ENCODE measurements around the gene EHMT1. TPM values are rescaled to one million over a fixed set of nuclear protein-coding genes. Genes with fewer than 3 reads are reported as not detected.

The EHMT1 gene
- polyA plus RNA-seq, 1 of the 3 experiments (the other 2 are of a cell fraction) = 39.5 TPM

GRCh38 chr9:137605121-137606004 lies 13.4 kb upstream of the EHMT1 start, which contains the start of gene ARRDC1:
ARRDC1 (plus strand) TSS chr9:137605686; CDS start chr9:137605718, 32 bp downstream.
- H3K9me3 ChIP-seq = no peaks in the 10 kb centered on the region
- TF ChIP-seq REST (IDR thresholded peaks at IDR 0.05; ENCODE audit: low read depth, low read length) = peak; percentile 49; the same call in 1 of the 2 replicates
- no peak for TF ChIP-seq ZBTB33 (IDR thresholded peaks at IDR 0.05; ENCODE audit: borderline replicate concordance, low read depth)
- TF ChIP-seq NRF1 (IDR thresholded peaks at IDR 0.05; ENCODE audit: low read depth, low read length) = peak; percentile 54
- peak within 1 kb of the TSS; percentile 73 for H3K9ac ChIP-seq
- no peaks in the 10 kb centered on the region for H3K27me3 ChIP-seq (ENCODE audit: insufficient read depth)
- H3K27ac ChIP-seq (ENCODE audit: low read depth in 2 of 2, low read length in 1 of 2) = peak within 1 kb of the TSS in 1 of 2 experiments; percentile 64; a peak in 1 of 4 replicates
- WGBS (ENCODE audit: low lambda C conversion rate) = 1% methylated on average over 23 of the region's 111 CpGs
- 0 out of 2 replicates have a peak within 1 kb of the TSS, but pooled peaks have one; percentile 59 for H2AFZ ChIP-seq (ENCODE audit: low read depth)
- peaks cover 36% of the 10 kb centered on the region for H3K79me2 ChIP-seq (ENCODE audit: insufficient read depth)
- peaks cover 0 to 17% of the 10 kb centered on the region in 2 experiments; a peak in 1 of 4 replicates for H3K4me1 ChIP-seq (ENCODE audit: control insufficient read depth in 1 of 2, insufficient read depth in 2 of 2, low read depth in 1 of 2, low read length in 1 of 2)
- H3K4me2 ChIP-seq = peak within 1 kb of the TSS; percentile 92
- H3K4me3 ChIP-seq (ENCODE audit: low read depth in 2 of 2, low read length in 1 of 2) = peak within 1 kb of the TSS; percentile 71 to 76
- no peaks in the 10 kb centered on the region for H3K9me2 ChIP-seq
- peaks cover 12% of the 10 kb centered on the region for H3F3A ChIP-seq (replicated peaks; ENCODE audit: insufficient read depth)
- CTCF ChIA-PET = interaction anchor here (0.7 to 1.6 kb wide), 2 partner anchors 15 to 26 kb away, joined by 3 read pairs; partner anchors contain the start of gene ZMYND19
- no peaks in the 10 kb centered on the region for H3K36me3 ChIP-seq (replicated peaks in 1 of 2; ENCODE audit: control insufficient read depth in 1 of 2, insufficient read depth in 2 of 2, low read length in 1 of 2)
- POLR2A ChIA-PET = interaction anchor here (0.7 to 1.0 kb wide), 2 partner anchors 12 to 14 kb away, joined by 3 to 7 read pairs; partner anchors contain the start of gene EHMT1
- no peaks in the 10 kb centered on the region; the same call in 1 of the 2 replicates for H4K20me1 ChIP-seq (ENCODE audit: insufficient read depth)
- DNase-seq = peak; percentile 99

- Histone ChIP-seq H3K9me2 (no peaks in the 10 kb centered on the region), H3F3A (replicated peaks; ENCODE audit: insufficient read depth) (peaks cover 14% of the 10 kb centered on the region), H3K27me3 (ENCODE audit: insufficient read depth) (no peaks in the 10 kb centered on the region), H3K36me3 (replicated peaks in 1 of 2; ENCODE audit: control insufficient read depth in 1 of 2, insufficient read depth in 2 of 2, low read length in 1 of 2) (no peaks in the 10 kb centered on the region), H3K9me3 (no peaks in the 10 kb centered on the region), H2AFZ (ENCODE audit: low read depth) (0 out of 2 replicates have a peak overlapping the region, but pooled peaks have one; percentile 59), H3K27ac (ENCODE audit: low read depth in 2 of 2, low read length in 1 of 2) (peak overlapping the region in 1 of 2 experiments; percentile 64; a peak in 1 of 4 replicates), H3K4me3 (ENCODE audit: low read depth in 2 of 2, low read length in 1 of 2) (peak overlapping the region; percentile 71 to 76), H3K4me2 (peak overlapping the region; percentile 92), H4K20me1 (ENCODE audit: insufficient read depth) (no peaks in the 10 kb centered on the region; the same call in 1 of the 2 replicates), H3K4me1 (ENCODE audit: control insufficient read depth in 1 of 2, insufficient read depth in 2 of 2, low read depth in 1 of 2, low read length in 1 of 2) (peaks cover 0 to 17% of the 10 kb centered on the region in 2 experiments; a peak in 1 of 4 replicates), H3K79me2 (ENCODE audit: insufficient read depth) (peaks cover 42% of the 10 kb centered on the region), H3K9ac (peak overlapping the region; percentile 73)
- CTCF ChIA-PET = interaction anchor here (1.4 to 1.6 kb wide), 2 partner anchors 15 to 16 kb away, joined by 3 to 5 read pairs; partner anchors contain the start of gene ZMYND19
- no peak for TF ChIP-seq TEAD4 (IDR thresholded peaks at IDR 0.05; ENCODE audit: borderline replicate concordance, insufficient read depth)
- no peak for TF ChIP-seq MXI1 (IDR thresholded peaks at IDR 0.05; ENCODE audit: low read depth, low read length)
- no peak for TF ChIP-seq CHD2 (IDR thresholded peaks at IDR 0.05; ENCODE audit: low read length, partially characterized antibody)
- TF ChIP-seq REST (IDR thresholded peaks at IDR 0.05; ENCODE audit: low read depth, low read length) = no peak
- 0 out of 2 replicates have a peak, but pooled peaks have one; percentile 23 for TF ChIP-seq NRF1 (IDR thresholded peaks at IDR 0.05; ENCODE audit: low read depth, low read length)
- no peak for TF ChIP-seq ZBTB33 (IDR thresholded peaks at IDR 0.05; ENCODE audit: borderline replicate concordance, low read depth)
- POLR2A ChIA-PET = no interaction called here
- 0% methylated on average over 3 of the region's 57 CpGs for WGBS (ENCODE audit: low lambda C conversion rate)
- DNase-seq = peak; percentile 65
These were observed 12.7 kb upstream of the EHMT1 start for GRCh38 chr9:137606005-137606621.
